Measurements from ENCODE around the gene WDR43. TPM values are rescaled to one million over a fixed set of nuclear protein-coding genes. Genes with fewer than 3 reads are reported as not detected.

WDR43 gene
- polyA plus RNA-seq, 1 donor from 2014 or later: 24.4 TPM

- Histone ChIP-seq H3K27ac (ENCODE audit: low read length) (peak overlapping the region; percentile 93), H3K9me3 (ENCODE audit: low read length) (no peaks in the 10 kb centered on the region), H3K9me2 (ENCODE audit: insufficient read depth, low read length) (no peaks in the 10 kb centered on the region), H2AFZ (ENCODE audit: low read depth, low read length) (peak overlapping the region; percentile 85), H3K9ac (ENCODE audit: low read length) (peak overlapping the region; percentile 94), H3K79me2 (replicated peaks; ENCODE audit: insufficient read depth, low read length) (peaks cover 33% of the 10 kb centered on the region), H4K20me1 (ENCODE audit: insufficient read depth) (no peaks in the 10 kb centered on the region), H3K27me3 (ENCODE audit: insufficient read depth, low read depth, low read length) (no peaks in the 10 kb centered on the region), H3K4me2 (ENCODE audit: low read length) (peak overlapping the region; percentile 75), H3K36me3 (ENCODE audit: insufficient read depth, low read length) (no peaks in the 10 kb centered on the region), H3K4me3 (ENCODE audit: low read length) (peak overlapping the region; percentile 100), H3F3A (ENCODE audit: insufficient read depth, low read length, poor library complexity, severe bottlenecking) (peaks cover 7% of the 10 kb centered on the region)
- TF ChIP-seq TAF1 (IDR thresholded peaks at IDR 0.05; ENCODE audit: low read depth) (no peak), EP300 (conservative IDR thresholded peaks at IDR 0.05; ENCODE audit: poor library complexity, severe bottlenecking) (no peak), MXI1 (conservative IDR thresholded peaks at IDR 0.05; ENCODE audit: poor library complexity, severe bottlenecking) (no peak), REST (IDR thresholded peaks at IDR 0.05; ENCODE audit: borderline replicate concordance) (no peak), POLR2AphosphoS5 (IDR thresholded peaks at IDR 0.05) (no peak), EZH2 (IDR thresholded peaks at IDR 0.05; ENCODE audit: borderline replicate concordance, insufficient read depth, low read length, poor library complexity, severe bottlenecking) (no peak), SMC3 (conservative IDR thresholded peaks at IDR 0.05; ENCODE audit: poor library complexity) (no peak), RAD21 (conservative IDR thresholded peaks at IDR 0.05) (no peak), CTCF (IDR thresholded peaks at IDR 0.05; ENCODE audit: poor library complexity, severe bottlenecking) (no peak)
These were observed 24.8 kb upstream of the WDR43 start for GRCh38 chr2:28869494-28870145.

GRCh38 chr2:28870146-28870891, 24.1 kb upstream of the WDR43 start, which contains the start of gene TRMT61B:
TRMT61B (minus strand) TSS chr2:28870309; CDS start chr2:28870277, 32 bp downstream.
- Histone ChIP-seq H2AFZ (ENCODE audit: low read depth, low read length) (peak within 1 kb of the TSS; percentile 85), H3K9ac (ENCODE audit: low read length) (peak within 1 kb of the TSS; percentile 94), H3K4me2 (ENCODE audit: low read length) (peak within 1 kb of the TSS; percentile 80), H3K27me3 (ENCODE audit: insufficient read depth, low read depth, low read length) (peaks cover 2% of the 10 kb centered on the region), H3K79me2 (replicated peaks; ENCODE audit: insufficient read depth, low read length) (peaks cover 32% of the 10 kb centered on the region), H3F3A (ENCODE audit: insufficient read depth, low read length, poor library complexity, severe bottlenecking) (peaks cover 7% of the 10 kb centered on the region), H3K9me3 (ENCODE audit: low read length) (no peaks in the 10 kb centered on the region), H3K36me3 (ENCODE audit: insufficient read depth, low read length) (no peaks in the 10 kb centered on the region), H3K27ac (ENCODE audit: low read length) (peak within 1 kb of the TSS; percentile 93), H4K20me1 (ENCODE audit: insufficient read depth) (no peaks in the 10 kb centered on the region), H3K4me3 (ENCODE audit: low read length) (peak within 1 kb of the TSS; percentile 100), H3K9me2 (ENCODE audit: insufficient read depth, low read length) (no peaks in the 10 kb centered on the region)
- TF ChIP-seq EP300 (conservative IDR thresholded peaks at IDR 0.05; ENCODE audit: poor library complexity, severe bottlenecking) (peak; percentile 77), CTCF (IDR thresholded peaks at IDR 0.05; ENCODE audit: poor library complexity, severe bottlenecking) (peak; percentile 33), RAD21 (conservative IDR thresholded peaks at IDR 0.05) (peak; percentile 46), REST (IDR thresholded peaks at IDR 0.05; ENCODE audit: borderline replicate concordance) (peak; percentile 74), MXI1 (conservative IDR thresholded peaks at IDR 0.05; ENCODE audit: poor library complexity, severe bottlenecking) (peak; percentile 98), TAF1 (IDR thresholded peaks at IDR 0.05; ENCODE audit: low read depth) (peak; percentile 78), POLR2AphosphoS5 (IDR thresholded peaks at IDR 0.05) (peak; percentile 99), EZH2 (IDR thresholded peaks at IDR 0.05; ENCODE audit: borderline replicate concordance, insufficient read depth, low read length, poor library complexity, severe bottlenecking) (no peak), SMC3 (conservative IDR thresholded peaks at IDR 0.05; ENCODE audit: poor library complexity) (peak; percentile 35)
